MCF 10A (cell line): Measurements from ENCODE around the gene SYNDIG1. TPM values are rescaled to one million over a fixed set of nuclear protein-coding genes. Genes with fewer than 3 reads are reported as not detected.

Experiments used
- BruUV-seq: library from RNA; stranded (reverse); fragments of 400-500 nt; replicated peaks from 2 replicates; lab custom pipeline; 2021; lab: Mats Ljungman, UMichigan
- CTCF ChIA-PET: fragments of 300-600 bp; sonication (Branson Sonifier 250); formaldehyde crosslinking; extraction: SDS; loops from one replicate; lab custom pipeline; 2021; ENCODE audit warnings: antibody characterized with exemption, inconsistent platforms; lab: Yijun Ruan, JAX
- POLR2A ChIA-PET: fragments of 300-600, 350-650 bp; sonication (Branson Sonifier 250); formaldehyde crosslinking; extraction: SDS; loops from one replicate; lab custom pipeline; 2020; ENCODE audit warnings: antibody characterized with exemption, inconsistent platforms; lab: Yijun Ruan, JAX
- DNase-seq: peaks from one replicate; pipeline ENCODE4 v3.0.0-alpha.2; 2018; ENCODE audit not compliant: unreplicated experiment
- H3K27ac Mint-ChIP-seq: one replicate; pipeline ENCODE4 v1.8.0; 2022; ENCODE audit warnings: mild to moderate bottlenecking, low read depth, mixed read lengths; ENCODE audit not compliant: unreplicated experiment
- H3K27me3 Mint-ChIP-seq: one replicate; pipeline ENCODE4 v1.8.0; 2022; ENCODE audit warnings: mixed read lengths; ENCODE audit not compliant: insufficient read depth, unreplicated experiment
- H3K36me3 Mint-ChIP-seq: one replicate; pipeline ENCODE4 v1.8.0; 2022; ENCODE audit warnings: mild to moderate bottlenecking, moderate library complexity, mixed read lengths; ENCODE audit not compliant: insufficient read depth, unreplicated experiment
- H3K4me1 Mint-ChIP-seq: one replicate; pipeline ENCODE4 v1.8.0; 2022; ENCODE audit warnings: mixed read lengths; ENCODE audit not compliant: insufficient read depth, unreplicated experiment
- H3K4me3 Mint-ChIP-seq: one replicate; pipeline ENCODE4 v1.8.0; 2022; ENCODE audit warnings: mild to moderate bottlenecking, moderate library complexity, mixed read lengths; ENCODE audit not compliant: unreplicated experiment
- H3K9me3 Mint-ChIP-seq: one replicate; pipeline ENCODE4 v1.8.0; 2022; ENCODE audit warnings: mixed read lengths; ENCODE audit not compliant: unreplicated experiment
- CTCF ChIP-seq: fragments of 200-600 bp; IDR thresholded peaks from one replicate; pipeline ENCODE4 v1.8.0; 2022; ENCODE audit warnings: antibody characterized with exemption, mild to moderate bottlenecking; ENCODE audit not compliant: unreplicated experiment
- intact Hi-C: fragments of 100-400 bp; cut with micrococcal nuclease; formaldehyde crosslinking; loops from 2 replicates; pipeline ENCODE4 v1.14.1; 2022
- total RNA-seq: library from RNA; stranded (reverse); gene quantifications from 2 replicates; pipeline ENCODE4 v1.2.3, GENCODE V29; 2022

Gene SYNDIG1
- total RNA-seq, 1 experiment from 2014 or later = not detected

- DNase-seq = no peak
- ChIA-PET CTCF (interaction anchor here (0.7 kb wide), 1 partner anchor 633 kb away, joined by 4 read pairs; no protein-coding TSS in a partner anchor), POLR2A (no interaction called here)
- Mint-ChIP-seq H3K27ac (no peak overlapping the region), H3K27me3 (no peaks in the 10 kb centered on the region), H3K4me1 (no peaks in the 10 kb centered on the region), H3K36me3 (no peaks in the 10 kb centered on the region), H3K4me3 (no peak overlapping the region), H3K9me3 (peaks cover 23% of the 10 kb centered on the region)
- TF ChIP-seq CTCF = no peak
- intact Hi-C loops = no loop called here
- BruUV-seq = no TSS peak
Observed at GRCh38 chr20:24559114-24559732, 89.8 kb downstream of the SYNDIG1 start.

DNA sequence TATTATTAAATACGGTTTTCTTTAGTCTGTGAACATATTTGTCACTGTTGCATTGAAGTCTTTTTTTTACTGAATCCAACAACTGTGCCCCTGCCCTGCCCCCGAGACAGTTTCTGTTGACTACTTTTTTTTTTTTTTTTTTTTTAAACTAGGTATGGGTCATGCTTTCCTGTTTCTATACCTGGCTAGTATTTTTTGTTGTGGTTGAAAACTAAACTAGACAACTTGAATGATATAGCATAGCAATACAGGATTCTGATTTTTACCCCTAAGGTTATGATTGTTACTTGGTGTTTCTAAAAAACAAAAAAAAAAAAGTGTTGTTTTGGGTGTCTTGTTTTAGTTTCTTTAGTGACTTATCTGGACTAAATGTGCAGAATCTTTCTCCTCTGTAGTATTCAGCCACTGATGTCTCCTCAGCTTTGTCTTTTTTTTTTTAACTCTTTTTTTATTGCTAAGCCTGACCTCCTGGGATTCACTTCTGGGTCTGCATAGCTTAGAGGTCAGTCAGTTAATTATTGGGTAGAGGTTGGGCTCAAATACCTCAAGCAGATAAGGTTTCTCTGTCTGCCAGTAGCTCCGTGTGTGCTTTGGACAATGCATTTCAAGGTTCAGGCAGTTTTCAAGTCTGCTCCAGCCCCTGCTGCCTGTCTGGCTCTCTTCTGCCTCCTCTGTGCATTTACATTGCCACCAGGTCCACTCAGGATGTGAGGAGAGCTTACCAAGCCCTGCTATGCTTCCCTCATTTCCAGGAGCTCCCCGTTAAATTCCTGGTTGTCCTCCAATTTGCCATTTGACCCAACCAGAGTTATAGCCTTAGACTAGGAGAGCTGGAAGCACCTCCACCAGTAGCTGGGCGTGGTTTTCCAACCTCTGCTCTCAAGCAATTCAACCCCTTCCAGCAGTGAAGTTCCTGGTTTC is 91.4 kb downstream of the SYNDIG1 start:
- DNase-seq = no peak
- POLR2A ChIA-PET = no interaction called here
- H3K4me1 Mint-ChIP-seq = no peaks in the 10 kb centered on the region

GRCh38 chr20:24565835-24566351 is 96.5 kb downstream of the SYNDIG1 start:
- no TSS peak for BruUV-seq
- DNase-seq = no peak
- ChIA-PET POLR2A (no interaction called here), CTCF (interaction anchor here (0.5 kb wide), 1 partner anchor 412 kb away, joined by 3 read pairs; no protein-coding TSS in a partner anchor)
- intact Hi-C loops = no loop called here
- H3K4me3 Mint-ChIP-seq = no peak overlapping the region
- H3K27ac Mint-ChIP-seq = no peak overlapping the region
- H3K27me3 Mint-ChIP-seq = no peaks in the 10 kb centered on the region
- TF ChIP-seq CTCF = no peak
- H3K36me3 Mint-ChIP-seq = no peaks in the 10 kb centered on the region
- no peaks in the 10 kb centered on the region for H3K4me1 Mint-ChIP-seq
- H3K9me3 Mint-ChIP-seq = peaks cover 9% of the 10 kb centered on the region

More for the DNA sequence above, 91.4 kb downstream of the SYNDIG1 start:
- Mint-ChIP-seq H3K27ac (no peak overlapping the region), H3K9me3 (peaks cover 22% of the 10 kb centered on the region), H3K36me3 (no peaks in the 10 kb centered on the region), H3K4me3 (no peak overlapping the region), H3K27me3 (no peaks in the 10 kb centered on the region)
- intact Hi-C loops = no loop called here
- no TSS peak for BruUV-seq
- CTCF ChIA-PET = no interaction called here
- TF ChIP-seq CTCF = no peak

DNA sequence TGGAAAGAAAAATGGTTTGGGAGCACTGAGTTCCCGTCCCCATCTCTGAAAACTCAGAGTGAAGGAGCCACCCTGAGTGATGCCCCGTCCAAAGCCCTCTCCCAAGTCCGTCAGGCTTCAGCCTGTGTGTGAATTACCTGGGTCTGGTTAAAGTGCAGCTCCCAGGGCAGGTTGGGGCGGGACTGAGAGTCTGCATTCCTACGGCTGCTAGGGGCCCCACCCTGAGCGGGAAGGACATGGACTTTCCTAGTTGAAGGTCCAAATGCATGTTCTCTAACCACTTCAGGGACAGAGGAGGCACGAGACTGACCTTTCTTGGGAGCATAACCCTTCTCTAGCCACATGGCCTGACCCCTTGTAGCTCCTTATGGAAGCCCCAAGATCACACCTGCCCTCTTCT is 97.2 kb downstream of the SYNDIG1 start:
- peaks cover 9% of the 10 kb centered on the region for H3K9me3 Mint-ChIP-seq
- ChIA-PET POLR2A (no interaction called here), CTCF (no interaction called here)
- BruUV-seq = no TSS peak
- no peak overlapping the region for H3K4me3 Mint-ChIP-seq
- H3K36me3 Mint-ChIP-seq = no peaks in the 10 kb centered on the region
- intact Hi-C loops = no loop called here
- H3K27me3 Mint-ChIP-seq = no peaks in the 10 kb centered on the region
- TF ChIP-seq CTCF = no peak
- no peaks in the 10 kb centered on the region for H3K4me1 Mint-ChIP-seq
- H3K27ac Mint-ChIP-seq = no peak overlapping the region
- DNase-seq = no peak
